ENCODE measurements around the gene OR51B4. TPM values are rescaled to one million over a fixed set of nuclear protein-coding genes. Genes with fewer than 3 reads are reported as not detected.
"Not testable (repeated sequence)": the region's sequence is repeated elsewhere in the genome, so short reads cannot be mapped to it uniquely, and the experiment has no call there.

Gene OR51B4
- total RNA-seq, 1 donor from 2014 or later, result 0.40 TPM

DNA sequence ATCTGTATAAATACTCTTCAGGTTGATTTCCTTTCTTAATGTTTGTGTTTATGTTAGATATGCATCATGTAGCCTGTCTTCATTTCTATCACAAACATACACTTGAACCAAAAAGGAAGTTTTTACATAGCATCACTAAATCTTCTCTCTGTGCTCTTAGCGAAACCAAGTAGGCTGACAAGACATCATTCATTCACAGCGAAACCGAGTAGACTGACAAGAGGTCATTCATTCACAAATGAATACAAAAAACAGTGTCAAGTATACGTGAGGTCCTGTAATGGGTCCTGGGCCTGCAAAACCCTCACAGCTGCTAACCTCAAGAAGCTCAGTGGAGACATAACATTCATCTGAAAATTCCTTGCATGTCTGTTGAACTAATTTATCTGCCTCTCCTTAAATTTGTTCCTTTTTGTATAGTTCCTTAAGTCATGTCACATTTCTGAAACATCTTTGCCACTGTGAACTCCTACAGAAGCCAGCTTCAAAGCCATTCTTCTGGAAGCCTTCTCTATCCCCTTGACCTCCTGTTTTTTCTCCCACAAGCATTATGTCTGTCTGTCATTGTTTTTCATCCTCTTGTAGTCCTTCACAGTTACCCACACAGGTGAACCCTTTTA is 22.2 kb downstream of the OR51B4 start:
- ATAC-seq (no peak), DNase-seq (ENCODE audit: low spot score) (no peak)
- intact Hi-C loops (cut with DNase I), result no loop called here

DNA sequence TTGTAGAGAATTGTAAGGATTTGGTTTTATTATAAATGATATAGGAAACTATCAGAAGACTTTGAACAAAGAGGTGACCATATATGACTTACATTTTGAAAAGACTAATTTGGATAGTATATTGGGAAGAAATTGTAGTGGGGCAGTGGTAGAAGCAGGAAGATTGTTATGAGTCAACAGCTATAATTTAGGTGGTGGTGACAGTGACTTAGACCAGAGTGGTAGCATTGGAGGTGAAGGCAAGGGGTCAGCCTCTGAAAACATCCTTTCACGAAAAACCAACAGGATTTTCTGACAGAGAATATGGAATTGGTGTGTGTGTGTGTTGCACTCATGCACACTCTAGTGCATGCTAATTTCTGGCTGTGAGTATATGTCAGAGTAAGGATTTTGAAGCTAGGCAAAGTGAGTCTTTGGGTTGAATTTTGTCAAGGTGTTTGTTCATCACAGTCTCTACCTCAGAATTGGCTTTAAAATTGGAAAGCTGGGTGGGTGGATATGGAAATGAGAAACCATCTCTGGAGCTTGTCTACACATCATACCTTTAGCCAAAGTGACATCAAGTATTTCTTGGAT is 23.9 kb downstream of the OR51B4 start:
- no peak for ATAC-seq
- no peak for DNase-seq (ENCODE audit: low spot score)
- intact Hi-C loops (cut with DNase I), result no loop called here

DNA sequence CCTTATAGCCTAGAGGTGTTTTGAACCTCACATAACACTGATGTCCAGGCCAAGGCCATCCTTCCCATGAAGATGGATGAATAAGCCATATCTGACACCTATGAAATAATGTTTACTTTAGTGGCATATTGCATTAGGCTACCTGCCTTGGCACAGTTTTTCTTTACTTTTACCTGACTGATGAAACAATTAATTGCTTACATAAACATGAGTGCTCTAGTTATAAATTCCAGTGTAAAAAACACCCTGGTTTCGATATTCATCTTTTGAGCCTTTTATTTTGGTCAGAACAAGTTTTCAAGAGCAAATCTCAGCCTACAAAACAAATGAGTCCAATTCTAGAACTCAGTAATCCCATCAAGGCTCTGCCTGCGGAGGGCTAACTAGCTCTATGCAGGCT is 25.0 kb downstream of the OR51B4 start:
- intact Hi-C loops (cut with DNase I), result no loop called here
- DNase-seq (ENCODE audit: low spot score) (no peak), ATAC-seq (no peak)

DNA sequence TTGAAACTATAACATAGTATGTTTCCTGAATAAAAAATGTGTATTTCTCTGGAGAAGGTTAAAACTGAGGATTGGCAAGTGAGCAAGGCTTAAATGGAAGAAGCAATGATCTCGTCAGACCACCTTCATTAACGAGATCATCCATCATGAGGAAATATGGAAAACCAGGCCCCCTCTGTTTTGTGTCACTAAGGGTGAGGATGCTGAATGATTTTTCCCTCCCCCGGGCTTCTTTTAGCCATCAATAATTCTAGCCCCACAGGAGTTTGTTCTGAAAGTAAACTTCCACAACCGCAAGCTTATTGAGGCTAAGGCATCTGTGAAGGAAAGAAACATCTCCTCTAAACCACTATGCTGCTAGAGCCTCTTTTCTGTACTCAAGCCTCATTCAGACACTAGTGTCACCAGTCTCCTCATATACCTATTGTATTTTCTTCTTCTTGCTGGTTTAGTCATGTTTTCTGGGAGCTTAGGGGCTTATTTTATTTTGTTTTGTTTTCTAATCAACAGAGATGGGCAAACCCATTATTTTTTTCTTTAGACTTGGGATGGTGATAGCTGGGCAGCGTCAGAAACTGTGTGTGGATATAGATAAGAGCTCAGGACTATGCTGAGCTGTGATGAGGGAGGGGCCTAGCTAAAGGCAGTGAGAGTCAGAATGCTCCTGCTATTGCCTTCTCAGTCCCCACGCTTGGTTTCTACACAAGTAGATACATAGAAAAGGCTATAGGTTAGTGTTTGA is 26.2 kb downstream of the OR51B4 start:
- intact Hi-C loops (cut with DNase I), result no loop called here

DNA sequence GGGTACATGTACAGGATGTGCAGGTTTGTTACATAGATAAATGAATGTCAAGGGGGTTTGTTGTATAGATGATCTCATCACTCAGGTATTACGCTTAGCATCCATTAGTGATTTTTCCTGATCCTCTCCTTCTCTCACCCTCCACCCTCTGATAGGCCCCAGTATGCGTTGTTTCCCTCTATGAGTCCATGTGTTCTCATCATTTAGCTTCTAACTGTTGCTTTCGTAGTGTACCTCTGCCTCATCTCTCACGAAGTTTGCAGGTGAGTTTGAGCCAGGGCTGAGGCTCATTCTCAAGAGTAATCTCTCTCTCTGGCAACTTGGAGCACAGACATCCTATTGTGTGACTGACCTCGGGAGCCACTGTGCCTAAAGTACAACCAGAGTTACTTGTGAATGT is 27.4 kb downstream of the OR51B4 start:
- no peak for ATAC-seq
- DNase-seq (ENCODE audit: low spot score), result no peak
- intact Hi-C loops (cut with DNase I), result no loop called here

More for the DNA sequence above, 26.2 kb downstream of the OR51B4 start:
- DNase-seq (ENCODE audit: low spot score) (no peak), ATAC-seq (no peak)

DNA sequence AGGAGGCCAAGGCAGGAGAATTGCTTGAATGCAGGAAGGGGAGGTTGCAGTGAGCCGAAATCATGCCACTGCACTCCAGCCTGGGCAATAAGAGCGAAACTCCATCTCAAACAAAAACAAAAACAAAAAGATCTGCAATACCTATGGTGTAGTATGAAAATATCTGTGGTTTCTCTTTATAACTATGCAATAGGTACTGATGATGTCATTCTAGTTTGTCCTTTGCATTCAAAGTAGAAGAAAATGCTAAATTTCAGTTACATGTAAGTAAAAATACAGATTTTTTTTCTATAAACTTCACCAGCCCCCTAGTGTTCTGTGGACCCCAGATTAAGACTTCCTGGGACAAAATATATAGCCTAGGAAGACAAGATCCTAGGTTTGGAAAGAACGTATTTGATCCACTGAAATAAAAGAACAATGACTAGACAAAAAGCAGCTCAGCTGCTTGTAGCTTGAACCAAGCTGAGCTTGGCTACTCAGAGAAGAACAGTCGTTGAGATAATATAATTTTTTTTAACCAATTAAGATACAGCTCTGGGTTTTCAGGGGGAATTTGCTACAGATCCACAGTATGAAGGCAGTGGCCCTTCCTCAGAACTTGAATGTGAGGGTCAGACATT is 29.2 kb downstream of the OR51B4 start:
- ATAC-seq (no peak), DNase-seq (ENCODE audit: low spot score) (no peak)
- intact Hi-C loops (cut with DNase I), result no loop called here

DNA sequence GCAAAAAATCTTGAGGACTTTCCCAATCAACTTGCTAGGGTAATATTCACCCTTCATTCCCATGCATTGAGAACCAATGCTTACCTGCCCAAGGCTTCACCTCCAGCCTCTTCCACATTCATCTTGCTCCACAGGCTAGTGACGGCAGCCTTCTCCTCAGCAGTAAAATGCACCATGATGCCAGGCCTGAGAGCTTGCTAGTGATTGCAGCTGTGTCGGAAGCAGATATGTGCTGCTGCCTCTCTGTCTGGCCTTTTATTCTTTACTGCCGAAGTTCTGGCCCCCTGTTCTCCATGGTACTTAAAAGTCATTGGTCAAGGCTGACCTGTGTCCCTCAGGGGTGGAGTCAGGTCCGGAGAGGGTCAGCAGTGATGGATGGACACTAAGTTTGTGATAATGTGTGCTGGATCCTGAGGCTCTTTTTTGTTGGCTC is 32.0 kb downstream of the OR51B4 start, which contains the start of gene HBE1:
Gene HBE1 (minus strand): TSS at position 231 of the 433 bp plus-strand sequence. CDS start 55 bp downstream, at position 176.
- no peak for DNase-seq (ENCODE audit: low spot score)
- intact Hi-C loops (cut with DNase I), result no loop called here
- ATAC-seq, result no peak

DNA sequence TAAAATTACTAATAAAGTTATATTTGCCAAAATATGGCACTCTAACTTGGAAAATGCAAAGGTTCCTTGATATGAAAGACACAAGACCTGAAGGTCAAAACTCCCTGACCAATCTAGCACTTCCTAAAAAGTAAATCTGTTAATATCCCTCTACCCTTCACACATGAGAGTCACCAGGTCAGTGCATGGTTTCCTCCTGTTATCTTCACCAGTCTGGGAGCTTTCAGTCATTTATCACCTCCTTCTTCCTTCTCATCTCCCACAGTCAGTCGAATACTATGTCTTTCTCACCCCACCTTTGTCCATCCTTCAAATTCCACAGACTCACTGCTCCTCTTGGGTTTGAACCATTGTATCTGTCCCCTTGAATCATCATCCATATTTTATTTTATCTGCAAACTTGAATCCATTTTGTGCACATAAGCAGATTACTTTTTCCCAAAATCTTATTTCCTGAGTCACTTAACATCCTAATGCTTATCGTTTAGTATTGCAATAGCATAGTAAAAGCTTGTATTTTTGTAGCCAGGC is 34.6 kb downstream of the OR51B4 start:
- ATAC-seq, result no peak
- intact Hi-C loops (cut with DNase I), result no loop called here
- DNase-seq (ENCODE audit: low spot score), result no peak

DNA sequence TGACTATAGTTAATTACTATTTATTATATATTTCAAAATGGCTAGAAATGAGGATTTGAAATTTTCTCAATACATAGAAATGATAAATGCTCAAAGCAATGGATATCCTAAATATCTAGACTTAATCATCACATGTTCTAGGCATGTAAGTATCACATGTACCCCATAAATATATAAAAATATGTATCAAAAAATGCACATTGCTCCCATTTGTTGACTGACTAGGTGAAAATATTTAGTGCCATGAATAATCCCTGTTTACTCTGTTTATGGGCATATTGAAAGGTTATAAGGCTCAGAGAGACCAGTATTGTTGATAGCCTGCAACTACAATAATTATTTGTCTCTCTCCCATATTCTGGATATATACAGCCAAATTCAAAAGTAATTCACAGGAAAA is 35.1 kb downstream of the OR51B4 start:
- DNase-seq (ENCODE audit: low spot score) (no peak), ATAC-seq (no peak)
- intact Hi-C loops (cut with DNase I), result no loop called here

DNA sequence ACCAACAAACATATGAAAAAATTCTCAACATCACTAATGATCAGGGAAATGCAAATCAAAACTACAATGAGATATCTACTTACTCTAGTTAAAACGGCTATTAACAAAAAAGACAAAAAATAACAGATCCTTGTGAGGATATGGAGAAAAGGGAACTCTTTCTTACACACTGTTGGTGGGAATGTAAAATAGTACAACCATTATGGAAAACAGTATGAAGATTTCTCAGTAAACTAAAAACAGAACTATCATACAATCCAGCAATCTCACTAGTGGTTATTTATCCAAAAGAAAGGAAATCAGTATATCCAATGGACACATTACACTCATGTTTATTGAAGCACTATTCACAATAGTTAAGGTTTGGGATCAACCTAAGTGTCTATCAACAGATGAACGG is 35.9 kb downstream of the OR51B4 start:
- intact Hi-C loops (cut with DNase I), result no loop called here

DNA sequence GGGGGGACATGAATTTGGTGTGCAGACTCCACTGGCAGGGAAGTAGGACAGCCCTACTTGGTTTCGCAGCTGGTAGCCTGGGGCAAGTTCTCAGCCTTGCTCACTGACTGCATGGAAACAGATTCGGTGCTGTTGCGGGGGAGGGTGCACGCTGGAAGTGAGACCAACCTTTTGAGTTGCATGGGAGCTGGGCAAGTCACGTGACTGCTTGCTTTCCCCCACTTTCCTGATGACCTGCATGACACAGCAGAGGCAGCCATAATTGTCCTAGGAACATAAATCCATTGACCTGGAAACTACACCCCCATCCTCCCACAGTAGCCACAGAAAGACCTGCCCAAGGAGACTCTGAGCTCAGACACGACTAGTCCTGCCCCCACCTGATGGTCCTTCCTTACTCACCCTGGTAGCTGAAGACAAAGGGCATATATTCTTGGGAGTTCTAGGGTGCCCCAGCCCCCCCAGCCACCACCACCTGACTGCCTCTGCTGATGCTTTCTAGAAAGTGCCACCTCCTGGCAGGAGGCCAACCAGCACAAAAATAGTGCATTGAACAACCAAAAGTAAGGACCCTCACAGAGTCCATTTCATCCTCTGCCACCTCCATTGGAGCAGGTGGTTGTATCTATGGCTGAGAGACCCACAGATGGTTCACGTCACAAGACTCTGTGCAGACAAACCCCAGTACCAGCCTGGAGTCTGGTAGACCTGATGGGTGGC is 43.0 kb downstream of the OR51B4 start:
- ATAC-seq, result no peak
- intact Hi-C loops (cut with DNase I), result no loop called here
- no peak for DNase-seq (ENCODE audit: low spot score)

More for the DNA sequence above, 35.9 kb downstream of the OR51B4 start:
- DNase-seq (ENCODE audit: low spot score), result no peak
- no peak for ATAC-seq

DNA sequence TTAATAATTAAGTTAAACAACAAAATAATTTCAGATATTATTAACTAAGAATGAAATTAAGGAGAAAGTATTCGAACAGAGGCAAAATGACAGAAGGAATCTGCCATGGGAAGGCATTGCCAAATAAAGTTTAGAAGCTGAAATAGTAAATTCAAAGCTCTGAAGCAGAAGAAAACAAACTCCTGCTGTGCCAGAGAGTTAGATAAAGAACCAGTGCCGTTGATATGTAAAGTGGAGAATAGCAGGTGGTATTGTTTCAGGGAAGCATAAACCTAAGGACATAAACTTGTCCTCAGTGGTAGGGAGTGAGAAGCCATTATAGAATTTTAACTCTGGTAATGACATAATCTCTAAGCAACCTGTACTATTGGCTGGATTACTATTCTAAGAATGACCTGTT is 44.5 kb downstream of the OR51B4 start:
- ATAC-seq, result no peak
- intact Hi-C loops (cut with DNase I), result no loop called here
- no peak for DNase-seq (ENCODE audit: low spot score)

DNA sequence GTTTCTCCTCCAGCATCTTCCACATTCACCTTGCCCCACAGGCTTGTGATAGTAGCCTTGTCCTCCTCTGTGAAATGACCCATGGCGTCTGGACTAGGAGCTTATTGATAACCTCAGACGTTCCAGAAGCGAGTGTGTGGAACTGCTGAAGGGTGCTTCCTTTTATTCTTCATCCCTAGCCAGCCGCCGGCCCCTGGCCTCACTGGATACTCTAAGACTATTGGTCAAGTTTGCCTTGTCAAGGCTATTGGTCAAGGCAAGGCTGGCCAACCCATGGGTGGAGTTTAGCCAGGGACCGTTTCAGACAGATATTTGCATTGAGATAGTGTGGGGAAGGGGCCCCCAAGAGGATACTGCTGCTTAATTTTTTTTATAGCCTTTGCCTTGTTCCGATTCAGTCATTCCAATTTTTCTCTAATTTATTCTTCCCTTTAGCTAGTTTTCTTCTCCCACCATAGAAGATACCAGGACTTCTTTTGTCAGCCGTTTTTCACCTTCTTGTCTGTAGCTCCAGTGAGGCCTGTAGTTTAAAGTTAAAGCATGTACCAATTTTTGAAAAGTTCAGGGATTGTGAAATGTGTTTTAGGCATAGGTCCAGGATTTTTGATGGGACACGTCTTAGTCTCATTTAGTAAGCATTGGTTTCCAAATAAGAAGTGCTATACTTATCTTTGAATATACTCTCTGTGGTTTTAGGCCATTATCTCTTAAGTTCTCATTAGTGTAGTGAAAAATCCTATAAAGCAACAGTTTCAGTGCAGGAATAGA is 46.9 kb downstream of the OR51B4 start, which contains the start of gene HBG2:
Gene HBG2 (minus strand): TSS at position 136 of the 768 bp plus-strand sequence. CDS start 53 bp downstream, at position 83.
- ATAC-seq; intact Hi-C loops (cut with DNase I); DNase-seq (ENCODE audit: low spot score): not testable (repeated sequence)

DNA sequence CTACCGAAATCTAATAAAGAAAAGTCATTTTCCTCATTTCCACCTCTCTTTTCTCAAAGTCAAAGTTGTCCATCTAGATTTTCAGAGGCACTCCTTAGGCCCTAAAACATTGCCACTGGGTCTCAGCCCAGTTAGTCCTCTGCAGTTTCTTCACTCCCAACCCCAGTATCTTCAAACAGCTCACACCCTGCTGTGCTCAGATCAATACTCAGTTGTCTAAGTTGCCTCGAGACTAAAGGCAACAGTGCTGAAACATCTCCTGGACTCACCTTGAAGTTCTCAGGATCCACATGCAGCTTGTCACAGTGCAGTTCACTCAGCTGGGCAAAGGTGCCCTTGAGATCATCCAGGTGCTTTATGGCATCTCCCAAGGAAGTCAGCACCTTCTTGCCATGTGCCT is 47.7 kb downstream of the OR51B4 start:
- intact Hi-C loops (cut with DNase I); DNase-seq (ENCODE audit: low spot score); ATAC-seq: not testable (repeated sequence)

DNA sequence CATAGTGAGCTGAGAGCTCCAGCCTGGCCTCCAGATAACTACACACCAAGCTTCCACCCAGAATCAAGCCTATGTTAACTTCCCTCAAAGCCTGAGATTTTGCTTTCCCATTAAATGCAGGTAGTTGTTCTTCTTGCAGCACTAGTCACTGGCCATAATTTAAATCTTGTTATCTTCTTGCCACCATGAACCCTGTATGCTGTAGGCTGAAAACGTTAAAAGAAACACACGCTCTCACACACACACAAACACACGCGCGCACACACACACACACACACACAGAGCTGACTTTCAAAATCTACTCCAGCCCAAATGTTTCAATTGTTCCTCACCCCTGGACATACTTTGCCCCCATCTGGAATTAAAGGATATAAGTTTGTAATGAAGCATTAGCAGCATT is 48.3 kb downstream of the OR51B4 start:
- DNase-seq (ENCODE audit: low spot score); ATAC-seq; intact Hi-C loops (cut with DNase I): not testable (repeated sequence)

DNA sequence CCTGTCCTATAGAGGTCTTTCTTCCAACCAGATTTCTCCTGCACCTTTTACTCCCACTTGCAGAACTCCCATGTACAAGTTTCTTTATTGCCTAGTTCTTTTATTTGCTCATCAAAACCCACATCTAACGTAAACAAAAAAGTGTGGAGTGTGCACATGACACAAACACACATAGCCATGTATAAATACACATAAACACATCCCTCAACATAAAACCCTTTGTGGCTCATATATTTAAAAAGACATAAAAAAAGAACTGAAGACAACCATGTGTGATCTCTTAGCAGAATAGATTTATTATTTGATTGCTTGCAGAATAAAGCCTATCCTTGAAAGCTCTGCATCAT is 48.9 kb downstream of the OR51B4 start:
- DNase-seq (ENCODE audit: low spot score), result no peak
- no peak for ATAC-seq
- intact Hi-C loops (cut with DNase I), result no loop called here

DNA sequence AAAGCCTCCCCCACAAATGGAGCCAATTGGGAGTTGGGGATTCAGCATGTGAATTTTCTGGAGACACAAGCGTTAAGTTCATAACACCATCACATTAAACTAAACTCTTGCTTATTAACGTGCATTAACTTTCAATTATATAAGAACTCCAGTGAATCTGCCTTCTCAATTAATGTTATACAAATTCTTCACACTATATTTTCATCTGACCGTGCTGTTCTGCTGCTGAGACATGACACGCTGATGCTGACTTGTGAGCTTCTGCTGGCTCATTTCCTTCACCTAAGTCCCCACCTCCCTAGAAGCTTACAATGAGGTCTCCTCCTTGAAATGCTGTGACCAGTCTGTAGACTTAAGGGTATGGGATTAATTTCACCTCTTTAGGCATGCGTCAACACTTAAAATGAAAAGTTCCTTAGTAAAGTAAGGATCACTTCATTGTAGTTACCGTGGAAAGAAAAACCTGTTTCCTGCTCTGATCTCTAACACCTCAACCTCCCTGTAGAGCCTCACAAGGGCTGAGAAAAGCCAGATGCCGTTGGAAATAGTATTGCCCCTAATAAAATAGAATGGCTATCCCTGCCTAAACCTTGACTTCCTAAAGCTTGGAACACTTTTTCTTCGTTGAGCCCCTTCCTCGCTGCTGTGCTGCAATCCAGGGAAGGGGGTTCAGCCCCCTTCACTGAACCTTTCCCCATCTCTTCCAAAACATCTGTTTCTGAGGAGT is 49.4 kb downstream of the OR51B4 start:
- ATAC-seq, result no peak
- intact Hi-C loops (cut with DNase I), result no loop called here
- no peak for DNase-seq (ENCODE audit: low spot score)

DNA sequence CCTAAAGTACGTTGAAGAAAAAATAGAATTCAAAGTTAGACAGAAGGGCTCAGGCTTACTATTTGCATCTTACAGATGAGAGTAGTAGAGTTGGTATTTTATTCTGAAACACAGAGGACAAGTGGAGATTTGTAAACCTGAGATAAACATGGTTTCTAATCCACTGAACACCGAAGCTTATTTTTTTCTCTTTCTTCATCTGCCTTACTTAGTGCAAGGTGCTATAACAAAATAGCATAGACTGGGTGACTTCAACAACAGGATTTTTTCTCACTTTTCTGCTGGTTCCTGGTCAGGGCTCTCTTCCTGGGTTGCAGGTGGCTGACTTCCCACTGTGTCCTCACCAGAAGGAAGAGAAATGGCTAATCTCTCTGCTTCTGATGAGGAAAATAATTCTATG is 50.0 kb downstream of the OR51B4 start:
- ATAC-seq, result no peak
- no peak for DNase-seq (ENCODE audit: low spot score)
- intact Hi-C loops (cut with DNase I), result no loop called here
